BLaER1 (cell line): ENCODE data around the gene TMEM151B.
A peak's percentile ranks its signal among the peaks of the same experiment; 100 is the strongest.

Source experiments
- H3K27ac ChIP-seq: shearing (Covaris generic); formaldehyde crosslinking; 2 replicates; pipeline ENCODE4 v1.8.1; 2022
- H3K27me3 ChIP-seq: shearing (Covaris generic); formaldehyde crosslinking; 2 replicates; pipeline ENCODE4 v1.8.1; 2022
- H3K36me3 ChIP-seq: shearing (Covaris generic); formaldehyde crosslinking; 2 replicates; pipeline ENCODE4 v1.8.1; 2022
- H3K4me1 ChIP-seq: shearing (Covaris generic); formaldehyde crosslinking; 2 replicates; pipeline ENCODE4 v1.8.1; 2022
- H3K4me2 ChIP-seq: shearing (Covaris generic); formaldehyde crosslinking; 2 replicates; pipeline ENCODE4 v1.8.1; 2022
- H3K4me3 ChIP-seq: shearing (Covaris generic); formaldehyde crosslinking; 2 replicates; pipeline ENCODE4 v1.8.1; 2022
- H3K9ac ChIP-seq: shearing (Covaris generic); formaldehyde crosslinking; 2 replicates; pipeline ENCODE4 v1.8.1; 2022
- H3K9me3 ChIP-seq: shearing (Covaris generic); formaldehyde crosslinking; 2 replicates; pipeline ENCODE4 v1.8.1; 2022
- H4K20me1 ChIP-seq: shearing (Covaris generic); formaldehyde crosslinking; 2 replicates; pipeline ENCODE4 v1.8.1; 2022
- Cebpa-rat ChIP-seq: shearing (Covaris generic); IDR thresholded peaks from 2 replicates; pipeline ENCODE4 v1.8.1; 2022

Gene TMEM151B

DNA sequence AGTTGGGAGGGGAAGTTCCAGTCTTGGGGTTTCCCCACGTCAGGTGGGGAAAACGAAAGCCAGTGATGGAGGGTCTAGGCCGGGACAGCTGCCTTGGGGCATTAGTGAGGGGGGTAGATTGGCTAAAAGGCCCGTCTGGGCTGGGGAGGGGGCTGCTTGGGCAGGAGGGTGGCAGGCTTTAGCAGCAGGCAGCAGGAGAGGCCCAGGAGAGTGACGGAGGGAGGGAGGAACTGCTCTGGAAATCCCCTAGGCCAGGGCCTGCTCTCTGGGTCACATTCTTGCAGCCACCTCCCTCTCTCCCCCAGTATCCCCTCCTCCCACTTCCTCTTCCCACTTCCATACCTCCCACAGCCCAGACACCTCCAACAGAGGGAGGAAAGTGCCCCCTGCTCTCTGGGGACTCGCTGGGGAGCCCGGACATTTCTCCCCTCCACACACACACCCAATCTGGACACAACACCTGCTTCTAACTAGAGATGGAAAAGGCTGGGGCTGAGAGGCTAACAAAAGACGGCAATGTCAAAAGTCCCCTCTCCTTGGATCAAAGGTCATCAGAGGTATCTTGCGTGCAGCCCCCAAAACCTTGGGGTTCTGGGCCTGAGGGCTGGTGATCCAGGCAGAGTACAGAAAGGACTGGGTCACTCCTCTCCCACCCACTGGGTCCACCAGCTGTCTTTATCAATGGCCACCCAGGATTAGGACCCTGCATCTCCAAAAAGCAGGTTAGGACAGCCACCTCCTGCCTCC, 6.7 kb upstream of the TMEM151B start:
- Histone ChIP-seq H3K27ac (peak overlapping the region; percentile 89), H3K4me2 (peak overlapping the region; percentile 97), H3K4me1 (peaks cover 61% of the 10 kb centered on the region), H3K9me3 (no peaks in the 10 kb centered on the region), H3K27me3 (peaks cover 6% of the 10 kb centered on the region), H3K9ac (peak overlapping the region; percentile 85), H4K20me1 (peaks cover 47% of the 10 kb centered on the region), H3K4me3 (peak overlapping the region; percentile 98), H3K36me3 (peaks cover 41% of the 10 kb centered on the region)
- no peak for TF ChIP-seq Cebpa-rat

DNA sequence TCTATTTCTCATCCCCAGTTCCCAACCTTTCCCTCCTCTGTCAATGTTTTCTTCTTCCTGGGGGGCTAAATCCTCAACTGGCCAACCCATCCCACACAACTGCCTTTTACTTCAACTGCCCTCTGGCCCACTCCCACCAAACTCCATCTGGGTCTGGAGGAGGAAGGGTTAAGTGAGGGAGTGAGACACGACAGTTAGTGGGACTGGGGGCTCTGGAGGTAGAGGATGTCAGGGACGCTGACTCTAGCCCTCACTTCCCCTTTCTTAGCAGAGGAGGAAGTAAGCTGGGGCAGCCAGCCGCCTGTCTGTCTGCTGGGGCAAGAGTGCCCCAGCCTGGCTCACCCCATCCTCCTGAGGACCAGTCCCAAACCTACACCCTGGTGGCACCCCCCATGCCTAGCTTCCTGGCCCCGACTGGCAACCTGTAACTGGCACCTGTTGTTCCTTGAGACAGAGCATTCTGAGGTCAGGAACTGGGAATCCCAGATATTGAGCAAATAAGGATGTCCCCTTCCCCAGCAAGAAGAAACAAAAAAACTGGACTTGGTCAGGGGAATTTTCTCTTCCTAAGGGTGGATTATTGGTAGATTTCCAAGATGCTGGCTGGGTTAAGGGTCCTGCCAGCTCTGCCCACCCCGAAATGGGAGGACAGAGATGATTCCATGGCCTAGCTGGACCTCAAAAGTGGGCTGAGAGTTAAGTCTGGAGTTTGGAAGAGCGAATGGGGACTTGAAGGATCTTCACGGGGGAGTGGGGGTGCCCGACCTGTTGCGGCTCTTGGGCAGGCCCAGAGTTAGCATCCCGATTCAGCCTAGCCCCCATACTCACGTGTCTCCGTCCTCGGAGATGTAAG, 5.9 kb upstream of the TMEM151B start:
- Histone ChIP-seq H3K27me3 (peaks cover 14% of the 10 kb centered on the region), H3K9me3 (no peaks in the 10 kb centered on the region), H3K4me2 (peak overlapping the region; percentile 97), H3K4me3 (peak overlapping the region; percentile 98), H3K36me3 (peaks cover 33% of the 10 kb centered on the region), H4K20me1 (peaks cover 49% of the 10 kb centered on the region), H3K9ac (peak overlapping the region; percentile 85), H3K4me1 (peaks cover 69% of the 10 kb centered on the region), H3K27ac (peak overlapping the region; percentile 89)
- no peak for TF ChIP-seq Cebpa-rat

DNA sequence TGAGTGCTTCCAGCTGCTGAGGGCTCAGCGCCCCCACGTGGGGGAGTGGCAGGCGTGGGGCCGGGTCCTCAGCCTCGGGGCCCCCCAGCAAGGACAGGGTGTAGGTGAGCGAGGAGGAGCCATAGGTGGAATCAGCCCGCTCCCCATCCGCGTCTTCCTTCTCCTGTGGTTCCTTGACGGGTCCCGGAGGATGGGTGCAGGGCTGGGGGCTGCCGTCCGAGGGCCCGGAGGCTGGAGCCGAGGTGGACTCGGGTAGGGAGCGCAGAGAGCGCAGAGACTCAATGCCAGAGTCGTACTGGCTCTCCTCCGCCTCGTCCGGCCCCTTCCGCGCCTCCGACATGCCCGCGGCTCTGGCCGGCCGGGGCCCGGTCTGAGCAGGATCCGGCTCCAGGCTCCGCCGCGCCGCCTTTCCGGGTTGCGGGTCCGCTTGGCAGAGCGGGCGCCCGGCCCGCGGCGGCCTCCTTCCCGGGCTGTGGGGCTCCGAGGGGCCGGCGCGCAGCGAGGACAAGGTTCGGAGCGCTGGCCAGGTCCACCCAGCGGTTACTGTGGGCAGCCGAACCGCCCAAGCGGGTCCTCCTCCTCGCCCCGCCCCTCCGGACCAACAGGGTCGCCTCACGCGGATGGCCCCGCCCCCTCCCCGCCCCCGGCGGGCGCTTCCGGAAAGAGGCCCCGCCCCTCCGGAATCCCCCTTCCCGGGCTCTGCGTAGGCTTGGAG, 5.1 kb upstream of the TMEM151B start, which contains the start of gene NFKBIE:
NFKBIE (minus strand) TSS at position 545 of the 715 bp plus-strand sequence; CDS start at position 340, 205 bp downstream.
- no peaks in the 10 kb centered on the region for H3K9me3 ChIP-seq
- H3K4me2 ChIP-seq: peak within 1 kb of the TSS; percentile 97
- peak within 1 kb of the TSS; percentile 89 for H3K27ac ChIP-seq
- H3K4me1 ChIP-seq: peaks cover 74% of the 10 kb centered on the region
- H3K36me3 ChIP-seq: peaks cover 26% of the 10 kb centered on the region
- H3K9ac ChIP-seq: peak within 1 kb of the TSS; percentile 85
- H4K20me1 ChIP-seq: peaks cover 51% of the 10 kb centered on the region
- TF ChIP-seq Cebpa-rat: no peak
- peak within 1 kb of the TSS; percentile 98 for H3K4me3 ChIP-seq
- H3K27me3 ChIP-seq: peaks cover 22% of the 10 kb centered on the region

DNA sequence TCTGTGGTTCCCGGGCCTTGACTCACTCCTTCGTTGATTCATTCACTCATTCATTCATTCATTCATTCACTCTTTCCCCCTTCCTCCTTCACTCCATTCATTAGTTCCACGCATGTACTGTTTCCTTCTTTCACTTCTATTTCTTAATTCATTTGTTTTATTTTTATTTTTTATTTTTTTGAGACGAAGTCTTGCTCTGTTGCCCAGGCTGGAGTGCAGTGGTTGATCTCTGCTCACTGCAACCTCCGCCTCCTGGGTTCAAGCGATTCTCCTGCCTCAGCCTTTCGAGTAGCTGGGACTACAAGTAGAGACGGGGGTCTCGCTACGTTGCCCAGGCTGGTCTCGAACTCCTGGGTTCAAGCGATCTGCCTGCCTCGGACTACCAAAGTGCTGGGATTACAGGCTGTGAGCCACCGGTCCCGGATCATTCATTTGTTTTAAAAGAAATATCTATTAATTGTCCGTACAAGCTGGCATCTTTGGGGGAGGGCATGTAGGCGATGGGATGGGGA, 4.5 kb upstream of the TMEM151B start:
- Histone ChIP-seq H3K4me3 (peak overlapping the region; percentile 98), H3K4me1 (peaks cover 68% of the 10 kb centered on the region), H3K4me2 (peak overlapping the region; percentile 97), H3K9ac (no peak overlapping the region), H4K20me1 (peaks cover 48% of the 10 kb centered on the region), H3K36me3 (peaks cover 20% of the 10 kb centered on the region), H3K27ac (no peak overlapping the region), H3K9me3 (no peaks in the 10 kb centered on the region), H3K27me3 (peaks cover 28% of the 10 kb centered on the region)
- TF ChIP-seq Cebpa-rat: no peak

DNA sequence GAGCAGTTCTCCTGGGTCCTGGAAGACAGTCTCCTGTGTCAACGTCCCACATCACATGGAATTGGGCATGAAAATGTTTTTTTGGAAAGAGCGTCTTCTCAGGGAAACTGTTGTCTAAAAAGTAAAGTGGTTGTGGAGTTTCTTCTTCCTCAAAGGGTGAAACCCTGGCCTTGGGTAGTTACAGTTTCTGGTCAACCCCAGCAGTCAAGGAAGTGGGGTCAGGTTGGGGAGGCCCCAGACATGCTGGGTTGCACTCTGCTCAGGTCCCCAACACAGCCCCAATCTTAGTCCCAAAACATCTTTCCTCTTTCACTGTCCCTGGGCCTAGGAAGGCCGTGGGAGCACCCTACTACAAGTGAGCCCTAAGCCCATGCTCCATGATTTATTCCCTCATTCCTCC, 3.9 kb upstream of the TMEM151B start:
- no peak overlapping the region for H3K4me2 ChIP-seq

DNA sequence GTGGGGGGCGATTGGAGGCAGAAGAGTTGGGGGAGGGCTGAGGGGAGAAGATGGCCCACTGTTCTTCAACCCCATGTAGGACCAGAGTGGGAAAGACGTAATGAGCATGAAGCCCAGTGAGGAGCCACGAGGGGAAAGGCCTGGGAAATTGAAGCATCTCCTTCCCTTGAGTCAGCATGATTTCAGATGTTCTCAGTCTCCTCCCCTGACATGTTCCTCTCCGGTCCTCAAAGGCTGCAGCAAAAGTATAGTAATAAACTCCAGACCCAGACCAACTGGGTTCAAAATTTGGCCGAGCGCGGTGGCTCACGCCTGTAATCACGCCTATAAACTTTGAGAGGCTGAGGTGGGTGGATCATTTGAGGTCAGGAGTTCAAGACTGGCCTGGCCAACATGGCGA, 3.0 kb upstream of the TMEM151B start:
- H3K4me2 ChIP-seq: no peak overlapping the region
- no peak for TF ChIP-seq Cebpa-rat

More for the DNA sequence above, 3.9 kb upstream of the TMEM151B start:
- TF ChIP-seq Cebpa-rat: no peak
- peaks cover 34% of the 10 kb centered on the region for H3K27me3 ChIP-seq
- H3K27ac ChIP-seq: no peak overlapping the region
- peaks cover 48% of the 10 kb centered on the region for H4K20me1 ChIP-seq
- H3K4me1 ChIP-seq: peaks cover 62% of the 10 kb centered on the region
- no peaks in the 10 kb centered on the region for H3K9me3 ChIP-seq
- H3K9ac ChIP-seq: no peak overlapping the region
- peaks cover 14% of the 10 kb centered on the region for H3K36me3 ChIP-seq
- no peak overlapping the region for H3K4me3 ChIP-seq

DNA sequence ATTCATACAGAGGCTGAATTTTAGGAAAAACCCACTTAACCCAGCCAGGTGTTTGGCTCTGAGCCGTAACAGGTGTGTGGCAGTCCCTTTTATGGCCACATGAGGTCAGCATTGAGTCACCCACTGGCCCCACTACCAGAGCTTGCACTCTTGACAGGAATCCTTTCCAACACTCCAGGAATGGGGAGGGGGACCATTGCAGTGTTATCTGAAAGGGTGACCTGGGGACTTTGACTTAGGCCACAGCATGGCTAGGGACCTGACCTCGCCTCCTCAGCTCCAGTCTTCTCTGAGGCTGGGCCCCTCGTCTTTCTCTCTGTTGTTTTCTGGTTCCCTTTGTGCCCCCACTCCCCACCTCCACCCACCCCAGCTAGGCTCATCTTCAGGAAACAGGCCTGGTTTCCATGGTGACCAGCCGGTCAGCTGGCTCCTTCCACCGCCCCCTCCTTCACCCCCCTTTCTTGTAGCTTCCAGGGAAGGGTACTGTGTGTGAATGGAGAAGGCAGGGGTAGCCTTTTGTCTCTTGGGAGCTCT, 2.1 kb upstream of the TMEM151B start:
- Histone ChIP-seq H3K4me2 (peak overlapping the region; percentile 63), H3K4me3 (no peak overlapping the region)

More for the DNA sequence above, 3.0 kb upstream of the TMEM151B start:
- Histone ChIP-seq H3K27ac (no peak overlapping the region), H3K27me3 (peaks cover 43% of the 10 kb centered on the region), H3K4me3 (no peak overlapping the region), H3K9me3 (no peaks in the 10 kb centered on the region), H3K4me1 (peaks cover 53% of the 10 kb centered on the region), H3K9ac (no peak overlapping the region), H3K36me3 (peaks cover 5% of the 10 kb centered on the region), H4K20me1 (peaks cover 48% of the 10 kb centered on the region)

DNA sequence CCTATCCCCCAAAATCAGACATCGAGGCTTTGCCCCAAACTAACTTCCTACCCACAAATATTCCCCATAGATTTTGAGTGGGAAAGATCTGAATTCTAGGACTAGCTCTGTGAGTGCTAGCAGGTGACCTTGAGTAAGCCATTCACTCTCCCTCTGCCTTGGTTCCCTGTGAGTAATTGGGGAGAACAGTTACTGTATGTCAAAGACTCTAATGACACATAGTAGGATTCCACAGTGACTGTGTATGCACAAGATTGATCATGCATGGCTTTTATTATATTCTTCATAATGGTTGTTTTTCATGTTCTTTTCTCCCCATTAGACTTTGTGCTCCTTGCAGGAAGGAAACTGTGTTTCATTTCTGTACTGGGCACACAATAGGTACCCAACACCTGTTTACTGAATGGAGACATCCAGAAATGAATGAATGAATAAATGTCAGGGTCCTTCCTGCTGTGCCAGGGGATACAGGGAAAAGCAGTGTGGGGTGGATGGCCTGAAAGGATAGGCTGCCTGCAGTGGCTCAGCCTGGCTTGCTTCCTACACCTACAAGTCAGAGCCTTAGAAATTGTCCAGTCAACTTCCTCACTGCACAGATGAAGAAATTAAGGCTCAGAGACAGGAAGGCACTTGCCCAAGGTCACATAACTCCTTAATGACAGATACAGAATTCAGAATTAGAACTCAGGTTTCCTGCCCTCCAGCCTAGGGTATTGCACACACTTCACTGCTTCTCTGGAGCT, 901 bp upstream of the TMEM151B start:
- Histone ChIP-seq H3K4me3 (no peak overlapping the region), H3K9me3 (no peaks in the 10 kb centered on the region), H3K27ac (no peak overlapping the region), H4K20me1 (peaks cover 36% of the 10 kb centered on the region), H3K27me3 (peaks cover 55% of the 10 kb centered on the region), H3K9ac (no peak overlapping the region), H3K4me2 (no peak overlapping the region), H3K36me3 (no peaks in the 10 kb centered on the region), H3K4me1 (peaks cover 35% of the 10 kb centered on the region)
- TF ChIP-seq Cebpa-rat: no peak

More for the DNA sequence above, 2.1 kb upstream of the TMEM151B start:
- TF ChIP-seq Cebpa-rat: no peak
- H3K4me1 ChIP-seq: peaks cover 44% of the 10 kb centered on the region
- H3K9me3 ChIP-seq: no peaks in the 10 kb centered on the region
- H3K36me3 ChIP-seq: no peaks in the 10 kb centered on the region
- peaks cover 45% of the 10 kb centered on the region for H4K20me1 ChIP-seq
- no peak overlapping the region for H3K9ac ChIP-seq
- peaks cover 52% of the 10 kb centered on the region for H3K27me3 ChIP-seq
- no peak overlapping the region for H3K27ac ChIP-seq
